HG03571 (cell line): Measurements from ENCODE around the gene MPIG6B.

Experiments used
- ATAC-seq: cut with Tn5 transposase; IDR thresholded peaks from one replicate; pipeline ENCODE4 v1.9.1; 2021; ENCODE audit not compliant: unreplicated experiment

The MPIG6B gene

GRCh38 chr6:31736768-31737314 is 13.7 kb downstream of the MPIG6B start:
- no peak for ATAC-seq

DNA sequence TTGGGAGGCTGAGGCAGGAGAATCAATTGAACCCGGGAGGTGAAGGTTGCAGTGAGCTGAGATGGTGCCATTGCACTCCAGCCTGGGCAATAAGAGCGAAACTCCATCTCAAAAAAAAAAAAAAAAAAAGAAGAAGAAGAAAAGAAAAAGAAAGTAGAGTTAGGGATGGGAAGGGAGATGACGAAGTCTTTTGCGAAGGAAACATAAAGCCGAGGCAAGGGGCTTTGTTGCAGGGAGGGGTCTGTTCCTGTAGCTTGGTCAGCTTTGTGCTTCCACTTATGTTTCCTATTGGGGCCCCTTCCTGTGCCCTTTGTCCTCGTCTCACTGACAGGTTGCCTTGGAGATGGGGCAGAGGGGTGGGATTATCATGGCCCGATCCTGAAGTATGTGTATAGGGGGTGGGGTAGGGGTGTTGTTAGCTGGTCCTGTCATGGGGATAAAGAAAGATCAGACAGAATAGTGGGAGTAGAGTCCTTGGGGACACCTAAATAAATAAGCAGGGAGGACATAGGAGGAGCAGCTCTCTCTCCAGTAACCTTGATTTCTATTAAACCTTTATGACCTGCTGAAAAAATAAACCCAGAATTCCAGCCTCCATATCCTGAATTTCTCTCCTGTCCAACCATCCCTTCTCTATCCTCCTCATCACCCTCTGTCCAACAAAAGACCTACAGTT is 14.3 kb downstream of the MPIG6B start:
- ATAC-seq: no peak

DNA sequence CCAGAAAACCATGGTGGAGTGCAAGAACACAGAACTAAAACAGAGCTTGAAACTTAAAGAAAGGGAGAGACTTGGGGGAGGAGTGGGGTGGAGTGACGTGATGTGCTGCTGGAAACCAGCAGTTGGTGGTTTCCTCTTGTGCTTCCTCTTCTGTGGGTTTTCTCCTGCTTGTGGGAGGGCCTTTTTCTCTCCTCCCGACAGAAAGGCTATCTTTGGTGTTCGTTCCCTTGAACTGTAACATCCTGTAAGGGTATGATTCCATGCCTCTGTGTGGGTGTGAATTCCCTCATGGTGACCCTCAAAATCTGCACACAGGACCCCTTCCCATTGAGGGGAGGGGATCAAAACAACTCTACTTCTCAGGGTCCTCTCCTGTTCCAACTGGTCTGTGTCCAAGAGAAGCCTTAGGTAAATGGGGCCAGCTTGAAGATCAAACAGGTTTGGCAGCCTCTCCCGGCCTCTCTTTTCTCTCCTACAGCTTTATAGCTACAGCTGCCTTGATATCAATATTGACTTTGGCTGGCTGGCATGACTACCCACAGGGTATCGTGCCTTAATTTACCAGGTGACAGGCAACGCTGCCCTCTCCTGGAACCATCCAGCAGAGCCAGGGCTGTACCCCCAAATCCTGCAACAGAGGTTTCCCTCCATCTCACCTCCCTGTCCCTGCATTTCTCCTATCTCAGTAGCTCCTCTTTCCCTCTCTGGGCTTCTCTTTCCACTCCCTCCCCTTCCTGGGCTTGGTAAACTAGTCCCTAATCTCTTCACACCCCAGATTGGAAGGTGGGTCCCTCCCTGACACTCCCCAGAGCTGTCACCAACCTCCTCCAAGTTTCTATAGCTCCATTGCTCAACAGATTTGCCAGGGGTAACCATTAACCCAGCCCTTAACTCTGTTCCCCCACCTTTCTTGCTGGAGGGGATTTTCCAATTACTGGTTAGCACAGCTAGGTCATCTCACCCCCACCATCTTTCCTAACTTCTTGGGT is 15.1 kb downstream of the MPIG6B start:
- no peak for ATAC-seq

- peak; percentile 61 for ATAC-seq
These were observed 16.6 kb downstream of the MPIG6B start, which contains the start of gene MSH5 for GRCh38 chr6:31739639-31740396. Gene MSH5 (plus strand): TSS chr6:31740005. CDS start chr6:31740467, 462 bp downstream.

GRCh38 chr6:31740397-31741223 is 17.4 kb downstream of the MPIG6B start:
- no peak for ATAC-seq

- no peak for ATAC-seq
These were observed 18.6 kb downstream of the MPIG6B start for GRCh38 chr6:31741815-31742214.

- ATAC-seq: no peak
These were observed 19.7 kb downstream of the MPIG6B start for GRCh38 chr6:31742894-31743293.

- ATAC-seq: no peak
These were observed 21.2 kb downstream of the MPIG6B start for GRCh38 chr6:31744422-31744821.

DNA sequence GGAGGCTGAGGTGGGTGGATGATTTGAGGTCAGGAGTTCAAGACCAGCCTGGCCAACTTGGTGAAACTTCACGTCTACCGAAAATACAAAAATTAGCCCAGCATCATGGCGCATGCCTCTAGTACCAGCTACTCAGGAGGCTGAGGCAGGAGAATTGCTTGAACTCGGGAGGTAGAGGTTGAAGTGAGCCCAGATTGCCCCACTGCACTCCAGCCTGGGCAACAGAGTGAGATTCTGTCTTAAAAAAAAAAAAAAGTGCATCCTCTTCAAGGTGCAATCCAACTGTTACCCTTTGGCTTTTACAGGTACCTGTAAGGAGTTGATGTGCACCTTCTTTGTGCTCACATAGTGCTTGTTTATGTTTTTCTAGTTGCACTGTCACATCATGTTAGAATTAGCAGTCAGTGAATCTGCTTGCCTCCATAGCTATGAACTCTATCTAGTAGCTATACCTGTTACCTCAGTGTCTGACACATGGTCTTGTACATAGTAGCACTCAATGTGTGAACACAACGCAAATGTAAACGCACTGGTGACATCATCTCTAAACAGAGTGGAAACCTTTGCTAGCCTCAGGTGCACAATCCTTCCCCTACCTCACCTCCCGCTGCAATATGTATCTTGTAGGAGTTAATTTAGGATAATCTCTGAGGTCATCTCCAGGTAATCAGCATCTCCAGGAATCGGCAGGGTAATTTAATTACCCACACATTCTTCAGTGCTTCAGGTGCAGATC is 26.3 kb downstream of the MPIG6B start:
- ATAC-seq: no peak

DNA sequence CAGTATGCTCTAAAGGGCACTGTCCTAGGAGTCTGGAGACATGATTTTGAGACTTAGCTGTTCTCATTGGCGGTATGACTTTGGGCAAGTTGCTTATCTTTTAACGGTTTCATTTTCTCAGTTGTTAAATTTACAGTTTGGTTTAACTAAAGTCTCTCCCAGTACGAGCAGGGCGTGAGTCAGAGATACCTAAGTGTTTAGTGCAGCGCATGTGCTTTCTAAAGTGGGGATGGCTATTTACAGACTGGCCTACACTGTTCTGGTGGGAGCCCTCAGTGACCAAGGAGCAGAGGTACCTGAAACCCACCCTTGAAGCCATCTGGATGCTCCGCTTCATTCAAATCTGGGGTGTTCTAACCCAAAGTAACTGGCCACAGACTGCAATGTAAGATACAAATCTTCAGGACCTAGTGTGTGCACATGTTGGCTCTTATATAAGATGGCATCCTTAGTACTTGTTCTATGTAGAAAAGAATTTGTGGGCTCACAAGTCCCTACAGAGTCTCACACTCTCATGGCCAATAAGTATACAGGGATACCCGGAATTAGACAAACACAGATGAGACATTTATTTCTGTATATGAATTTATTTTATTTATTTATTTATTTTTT is 27.3 kb downstream of the MPIG6B start:
- ATAC-seq: no peak

- no peak for ATAC-seq
These were observed 29.7 kb downstream of the MPIG6B start for GRCh38 chr6:31752739-31753319.

DNA sequence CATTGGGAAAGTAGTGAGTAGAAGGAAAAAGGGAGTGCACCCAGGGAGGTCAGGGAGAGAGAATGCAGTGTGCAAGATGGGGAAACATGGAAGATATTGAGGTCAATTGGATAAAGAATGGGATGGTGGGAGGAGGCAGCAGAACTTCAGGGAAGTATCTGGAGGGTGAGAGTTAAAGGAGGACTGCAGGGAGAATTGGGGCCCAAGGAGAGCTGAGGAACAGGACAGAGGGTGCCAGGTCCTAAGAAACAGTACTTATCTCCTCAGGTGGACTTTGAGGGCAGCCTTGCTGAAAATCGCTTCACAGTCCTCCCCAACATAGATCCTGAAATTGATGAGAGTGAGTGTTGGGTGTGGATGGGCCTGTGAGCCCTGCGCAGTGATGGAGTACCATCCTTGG is 35.1 kb downstream of the MPIG6B start:
- no peak for ATAC-seq

- ATAC-seq: no peak
These were observed 37.6 kb downstream of the MPIG6B start for GRCh38 chr6:31760790-31761189.

DNA sequence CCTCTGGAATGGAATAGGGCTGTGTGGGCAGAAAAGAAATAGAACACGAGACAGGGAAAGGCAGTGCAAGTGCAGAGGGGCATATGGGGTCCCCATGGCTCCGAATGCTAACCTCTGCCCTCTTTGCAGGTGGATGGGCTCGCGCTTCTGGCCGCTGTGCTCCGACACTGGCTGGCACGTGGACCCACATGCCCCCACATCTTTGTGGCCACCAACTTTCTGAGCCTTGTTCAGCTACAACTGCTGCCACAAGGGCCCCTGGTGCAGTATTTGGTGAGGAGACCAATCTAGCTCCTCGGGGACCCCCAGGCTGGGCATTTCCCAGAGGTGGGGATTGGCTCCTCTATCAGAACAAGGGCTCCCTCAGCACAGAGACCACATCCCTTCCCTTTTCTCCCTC is 38.2 kb downstream of the MPIG6B start:
- no peak for ATAC-seq

- ATAC-seq: no peak
These were observed 39.2 kb downstream of the MPIG6B start, which contains the start of gene SAPCD1 for GRCh38 chr6:31762356-31762755. Gene SAPCD1 (plus strand): TSS chr6:31762656. CDS start chr6:31763055, 399 bp downstream.

DNA sequence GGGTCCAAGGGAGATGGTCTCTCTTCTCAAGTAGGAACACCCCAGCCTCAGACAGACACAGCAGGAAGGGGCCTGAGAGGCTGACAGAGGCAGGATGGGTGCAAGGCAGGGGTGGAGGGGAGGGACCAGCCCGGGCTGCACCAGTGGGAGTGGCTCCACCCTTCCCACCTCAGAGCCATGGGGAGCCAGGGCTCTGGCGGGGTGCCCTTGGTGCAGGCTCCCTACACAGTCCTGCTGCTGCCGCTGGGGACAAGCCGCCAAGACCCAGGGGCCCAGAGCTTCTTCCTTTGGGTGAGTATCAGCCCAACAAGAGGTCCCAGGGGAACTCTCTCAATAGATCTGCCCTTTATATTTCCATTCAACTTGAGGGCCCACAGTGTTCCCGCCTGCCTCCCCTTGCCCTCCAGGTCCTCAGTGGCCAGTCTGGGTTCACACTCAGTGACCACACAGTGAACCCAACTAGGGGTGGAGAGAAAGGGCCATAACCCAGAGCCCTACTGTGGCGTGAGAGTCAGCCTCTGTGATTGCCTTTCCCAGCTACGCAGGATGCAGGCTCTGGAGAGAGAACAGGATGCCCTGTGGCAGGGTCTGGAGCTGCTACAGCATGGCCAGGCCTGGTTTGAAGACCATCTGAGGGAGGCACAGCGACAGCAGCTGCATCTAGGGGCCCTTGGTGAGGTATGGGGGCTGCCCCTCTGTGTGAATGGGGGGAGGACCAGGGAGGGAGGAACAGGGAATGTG is 39.9 kb downstream of the MPIG6B start:
- ATAC-seq: no peak

- no peak for ATAC-seq
These were observed 40.4 kb downstream of the MPIG6B start for GRCh38 chr6:31763619-31763940.

DNA sequence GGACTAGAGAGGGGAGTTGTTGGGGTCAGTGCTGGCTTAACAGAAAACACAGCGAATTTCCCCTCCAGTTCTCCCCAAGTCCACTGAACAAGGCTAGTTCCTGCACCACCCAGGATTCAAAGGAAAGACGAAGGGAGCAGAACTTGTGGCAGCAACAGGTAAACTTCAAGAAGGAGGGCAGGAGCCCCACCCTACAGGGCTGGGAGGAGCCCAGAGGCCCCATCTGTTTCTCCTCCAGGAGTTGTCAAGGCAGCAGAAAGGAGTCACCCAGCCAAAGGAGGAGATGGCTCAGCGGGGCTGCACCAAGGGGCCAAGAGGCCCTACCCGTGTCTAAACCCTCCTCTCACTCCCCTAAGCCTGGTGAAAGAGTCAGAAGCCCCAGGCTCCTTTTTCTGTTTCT is 41.0 kb downstream of the MPIG6B start:
- no peak for ATAC-seq
